Activated naive CD4-positive, alpha-beta T cell treated with anti-CD3 and anti-CD28 coated beads, Interleukin-2, amount 10 ng/mL, durations not matched to agents 5 hours and 36 hours (primary cell): ENCODE data around the gene OR4S1. TPM values are rescaled to one million over a fixed set of nuclear protein-coding genes. Genes with fewer than 3 reads are reported as not detected.

Experiments
- total RNA-seq, 2 experiments: library from RNA; stranded (reverse); gene quantifications; one replicate each; pipeline ENCODE4 v1.2.3, GENCODE V29; 2021

OR4S1 gene
- not detected for total RNA-seq

GRCh38 chr11:48305923-48306322, at the start of gene OR4S1:
TSS of gene OR4S1 (plus strand) at chr11:48306223. CDS start at chr11:48306223, 0 bp downstream.

GRCh38 chr11:48263423-48263911, 42.6 kb upstream of the OR4S1 start, which contains the start of gene OR4X1:
TSS of gene OR4X1 (plus strand) at chr11:48263861. CDS start at chr11:48263861, 0 bp downstream.

GRCh38 chr11:48324620-48325019, 18.6 kb downstream of the OR4S1 start, which contains the start of gene OR4C3:
TSS of gene OR4C3 (plus strand) at chr11:48324920. CDS start at chr11:48325022, 102 bp downstream.

Other genes with a start within 250 kb of the OR4S1 start
- gene OR4B1, start 89.4 kb upstream of the OR4S1 start, total RNA-seq, result not detected
- gene OR4X2, start 61.1 kb upstream of the OR4S1 start, total RNA-seq, result not detected
- gene OR4X1, start 42.4 kb upstream of the OR4S1 start, total RNA-seq, result not detected
- gene OR4C3, start 18.7 kb downstream of the OR4S1 start, total RNA-seq, result not detected
- gene OR4C5, start 60.2 kb downstream of the OR4S1 start, total RNA-seq, result not detected
- gene OR4A47, start 182.6 kb downstream of the OR4S1 start, total RNA-seq, result not detected